NCI-H2081 (cell line): ENCODE measurements around the gene SPTLC2.

ENCODE experiments used
- DNase-seq, 2 experiments: peaks; one replicate each; lab custom pipeline; 2025; lab: John Stamatoyannopoulos, UW

Gene SPTLC2

DNA sequence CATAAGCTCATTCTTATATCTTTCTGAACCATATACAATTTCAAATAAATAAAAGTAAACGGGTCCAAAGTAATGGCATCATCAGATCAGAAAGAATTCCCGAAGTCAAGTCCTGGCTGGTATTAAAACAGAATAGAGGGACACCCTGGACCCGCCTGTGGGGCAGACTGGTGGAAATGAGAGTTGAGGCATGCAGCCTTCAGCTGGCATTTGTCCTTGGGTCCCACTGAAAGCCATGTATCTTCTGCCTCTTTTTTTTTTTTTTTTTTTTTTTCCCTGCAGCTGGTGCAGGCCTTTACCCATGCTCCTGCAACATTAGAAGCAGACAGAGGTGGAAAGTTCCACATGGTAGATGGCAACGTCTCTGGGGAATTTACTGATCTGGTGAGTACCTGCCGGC is 148.6 kb downstream of the SPTLC2 start:
- DNase-seq, result no peak

DNA sequence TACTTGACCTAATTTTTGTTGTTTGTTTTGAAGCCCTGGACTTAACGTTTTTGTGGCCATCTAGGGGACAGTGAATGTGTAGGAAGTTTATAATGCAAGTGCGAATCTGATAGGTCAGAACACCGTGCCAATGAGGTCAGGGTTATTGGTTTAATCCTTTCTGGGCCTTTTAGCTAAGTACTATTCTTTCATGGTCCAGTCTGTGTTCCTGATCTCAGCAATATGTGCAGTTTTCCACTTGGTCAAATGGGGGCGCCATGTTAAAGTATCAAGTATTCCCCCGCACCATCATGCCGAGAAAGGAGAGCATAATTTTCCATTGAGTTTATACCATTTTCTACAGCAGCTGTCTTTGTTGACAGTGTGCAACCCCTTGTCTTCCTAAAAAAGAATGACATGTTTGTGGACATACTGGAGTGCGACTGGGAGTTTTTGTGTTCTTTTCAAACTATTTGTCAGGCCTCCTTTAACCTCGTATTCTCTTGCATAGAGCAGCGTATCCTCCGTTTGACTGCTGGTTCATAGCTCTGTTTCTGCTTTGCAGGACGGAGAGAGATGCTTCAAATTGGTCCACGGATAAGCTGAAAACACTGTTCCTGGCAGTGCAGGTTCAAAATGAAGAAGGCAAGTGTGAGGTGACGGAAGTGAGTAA is 157.2 kb downstream of the SPTLC2 start:
- peak; percentile 72 to 74 for DNase-seq

DNA sequence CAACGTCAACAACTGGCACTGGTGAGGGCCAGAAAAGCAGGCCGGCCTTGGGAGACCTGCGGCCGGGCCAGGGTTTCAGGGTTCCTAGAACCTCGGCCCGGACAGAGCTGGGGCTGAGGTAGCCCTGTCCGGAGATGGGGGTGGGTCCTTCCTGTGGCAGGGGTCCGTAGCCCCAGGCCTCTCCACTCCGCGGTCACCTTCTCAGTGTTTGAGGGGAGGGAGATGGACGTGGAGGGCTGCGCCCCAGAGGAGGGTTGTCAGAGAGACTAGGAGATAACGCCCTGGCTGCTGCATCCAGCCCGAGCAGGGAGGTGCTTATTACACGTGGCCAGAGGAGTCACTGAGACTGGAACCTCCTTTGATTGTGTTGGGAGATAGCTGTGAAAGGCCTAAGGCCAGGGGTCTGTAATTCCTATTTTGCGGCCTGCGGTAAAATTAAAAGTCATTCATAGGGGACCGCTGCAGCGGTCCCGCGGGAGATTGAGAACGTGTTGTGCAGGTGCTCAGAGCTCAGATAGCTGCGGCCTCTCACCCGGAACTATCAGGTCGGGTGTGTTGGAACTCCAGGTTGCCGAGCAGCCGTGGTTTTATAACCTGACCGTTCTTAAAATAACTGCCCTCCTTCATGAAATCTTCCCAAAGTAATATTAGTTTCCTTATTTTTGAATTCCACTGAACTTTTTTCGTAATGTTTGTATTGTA is 158.0 kb downstream of the SPTLC2 start:
- peak in 1 of 2 experiments; percentile 34 for DNase-seq

DNA sequence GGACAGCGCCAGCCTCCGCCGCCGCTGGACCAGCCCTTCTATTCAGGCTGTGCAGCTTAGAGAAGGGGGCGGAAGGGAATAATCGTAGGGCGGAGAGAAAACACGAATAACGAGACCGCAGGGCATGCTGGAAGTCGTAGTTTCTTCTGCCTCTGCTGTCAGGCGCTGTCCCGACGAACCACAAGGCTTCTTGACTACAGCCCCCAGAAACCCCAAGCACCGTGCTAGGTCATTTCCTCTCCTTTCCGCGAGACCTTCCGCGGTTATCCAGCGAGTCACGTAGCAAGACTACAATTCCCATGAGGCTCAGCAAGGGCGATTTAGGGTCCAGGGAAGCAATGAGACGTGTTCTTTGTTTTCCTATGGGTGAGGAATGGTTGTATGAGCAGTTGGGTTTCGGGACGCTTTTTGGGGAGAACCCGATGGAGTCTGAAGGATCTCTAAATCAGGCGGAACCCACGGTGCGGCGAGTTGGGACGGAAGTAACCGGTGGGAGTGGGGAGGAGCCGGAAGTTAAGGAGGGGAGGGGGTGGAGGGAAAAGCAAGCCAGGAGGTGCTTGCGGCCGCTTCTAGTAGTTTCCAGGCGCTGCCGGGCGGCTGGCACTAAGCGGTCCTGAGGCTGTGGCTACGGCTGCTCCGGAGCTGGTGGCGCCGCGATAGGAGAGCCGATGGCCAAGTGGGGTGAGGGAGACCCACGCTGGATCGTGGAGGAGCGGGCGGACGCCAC is 158.8 kb downstream of the SPTLC2 start, which contains the start of the genes AHSA1 and VIPAS39:
TSS of gene AHSA1 (plus strand) at position 572 of the 727 bp plus-strand sequence. CDS start at position 669, 97 bp downstream.
TSS of gene VIPAS39 (minus strand) at position 80 of the 727 bp plus-strand sequence. CDS start 3,499 bp downstream, outside the sequence.
- DNase-seq, result peak; percentile 97 to 99

DNA sequence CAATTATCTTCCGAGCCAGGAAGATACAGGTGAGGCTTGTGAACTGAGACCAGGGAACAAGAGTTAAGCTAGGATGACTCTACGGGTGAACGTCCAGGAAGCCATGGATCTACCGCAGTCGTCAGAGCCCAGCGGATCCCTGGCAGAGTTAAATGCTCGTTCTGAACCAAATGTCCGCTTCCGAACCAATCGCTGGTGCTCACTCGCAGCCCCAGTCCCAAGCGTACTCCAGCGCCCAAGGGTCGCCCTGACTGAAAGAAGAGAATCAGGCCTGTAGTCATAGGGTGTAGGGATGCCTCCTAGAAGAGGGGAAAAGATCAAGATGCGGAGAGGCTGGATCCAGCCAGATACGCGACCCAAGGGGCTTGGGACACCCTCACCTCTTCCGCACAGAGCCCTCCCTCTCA is 159.3 kb downstream of the SPTLC2 start:
- no peak for DNase-seq
